GM12875 (cell line): ENCODE results near the gene OSBPL8.
"Not testable (repeated sequence)": the region's sequence is repeated elsewhere in the genome, so short reads cannot be mapped to it uniquely, and the experiment has no call there.

ENCODE experiments used
- H3K4me3 ChIP-seq: one replicate; pipeline ENCODE4 v1.5.1; 2011; ENCODE audit warnings: low read depth, low read length, control low read depth
- TF ChIP-seq, protein P1 (sequence below): IDR thresholded peaks from 2 replicates; pipeline ENCODE4 v1.5.1; 2011; ENCODE audit warnings: low read depth, mild to moderate bottlenecking, control low read depth, inconsistent platforms, low read length, moderate library complexity, borderline replicate concordance; ENCODE audit not compliant: insufficient read depth

Gene OSBPL8

GRCh38 chr12:76391461-76391860 lies 168.1 kb downstream of the OSBPL8 start:
- TF ChIP-seq, protein P1, sequence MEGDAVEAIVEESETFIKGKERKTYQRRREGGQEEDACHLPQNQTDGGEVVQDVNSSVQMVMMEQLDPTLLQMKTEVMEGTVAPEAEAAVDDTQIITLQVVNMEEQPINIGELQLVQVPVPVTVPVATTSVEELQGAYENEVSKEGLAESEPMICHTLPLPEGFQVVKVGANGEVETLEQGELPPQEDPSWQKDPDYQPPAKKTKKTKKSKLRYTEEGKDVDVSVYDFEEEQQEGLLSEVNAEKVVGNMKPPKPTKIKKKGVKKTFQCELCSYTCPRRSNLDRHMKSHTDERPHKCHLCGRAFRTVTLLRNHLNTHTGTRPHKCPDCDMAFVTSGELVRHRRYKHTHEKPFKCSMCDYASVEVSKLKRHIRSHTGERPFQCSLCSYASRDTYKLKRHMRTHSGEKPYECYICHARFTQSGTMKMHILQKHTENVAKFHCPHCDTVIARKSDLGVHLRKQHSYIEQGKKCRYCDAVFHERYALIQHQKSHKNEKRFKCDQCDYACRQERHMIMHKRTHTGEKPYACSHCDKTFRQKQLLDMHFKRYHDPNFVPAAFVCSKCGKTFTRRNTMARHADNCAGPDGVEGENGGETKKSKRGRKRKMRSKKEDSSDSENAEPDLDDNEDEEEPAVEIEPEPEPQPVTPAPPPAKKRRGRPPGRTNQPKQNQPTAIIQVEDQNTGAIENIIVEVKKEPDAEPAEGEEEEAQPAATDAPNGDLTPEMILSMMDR, result no peak
- no peak overlapping the region for H3K4me3 ChIP-seq

- no peak overlapping the region for H3K4me3 ChIP-seq
- TF ChIP-seq, protein P1, result no peak
Observed at GRCh38 chr12:76387614-76388013, 172.0 kb downstream of the OSBPL8 start.

DNA sequence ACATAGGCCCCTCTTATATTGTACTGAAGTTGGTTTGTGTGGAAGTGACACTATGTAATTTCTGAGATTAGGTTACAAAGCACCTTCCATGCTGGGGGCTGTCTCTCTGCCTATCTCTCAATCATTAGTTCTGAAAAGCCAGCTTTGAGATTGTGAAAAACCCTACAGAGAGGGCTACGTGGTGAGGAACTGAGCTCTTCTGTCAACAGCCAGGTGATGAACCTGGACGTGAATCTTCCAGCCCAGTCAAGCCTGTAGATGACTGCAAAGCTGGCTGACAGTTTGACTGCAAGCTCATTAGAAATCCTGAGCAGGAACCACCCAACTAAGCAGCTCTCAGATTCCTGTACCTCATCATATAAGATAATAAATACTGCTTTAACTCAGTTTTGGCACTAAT lies 175.0 kb downstream of the OSBPL8 start:
- no peak overlapping the region for H3K4me3 ChIP-seq
- TF ChIP-seq, protein P1, result no peak

DNA sequence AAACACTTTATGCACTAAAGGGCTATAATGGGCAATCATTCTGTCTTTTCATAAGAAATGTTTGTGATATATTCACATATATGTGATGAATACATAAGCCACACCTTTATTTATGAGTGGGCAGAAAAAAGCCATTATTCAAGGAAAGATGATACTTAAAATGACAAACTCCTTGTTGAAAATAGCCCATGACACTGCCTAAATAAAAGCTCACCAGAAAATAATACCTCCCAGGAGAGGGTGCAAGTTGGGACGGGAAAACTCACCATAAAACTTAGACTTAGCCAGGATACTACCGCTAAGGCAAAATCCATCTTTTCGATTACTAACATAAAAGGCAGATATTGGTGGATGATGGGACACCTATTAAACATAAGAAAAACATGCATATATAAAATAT lies 175.6 kb downstream of the OSBPL8 start:
- H3K4me3 ChIP-seq, result no peak overlapping the region
- TF ChIP-seq, protein P1, result no peak

DNA sequence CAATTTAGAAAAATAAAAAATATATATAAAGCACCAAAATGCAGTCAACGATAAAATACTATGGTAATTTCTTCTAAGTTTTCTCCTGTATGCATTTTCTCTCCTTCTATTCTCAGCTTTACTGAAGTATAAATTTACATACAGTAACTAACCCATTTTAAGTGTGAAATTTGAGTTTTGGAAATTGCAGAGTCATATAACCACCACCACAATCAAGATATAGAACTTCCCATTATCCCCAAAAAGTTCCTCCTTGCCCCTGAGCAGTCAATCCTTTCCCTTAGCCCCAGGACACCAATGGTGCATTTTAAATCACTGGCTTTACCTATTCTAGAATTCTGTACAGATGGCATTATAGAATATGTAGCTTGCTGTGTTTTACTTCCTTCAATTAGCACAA lies 180.3 kb downstream of the OSBPL8 start:
- no peak overlapping the region for H3K4me3 ChIP-seq
- TF ChIP-seq, protein P1, result no peak

GRCh38 chr12:76376876-76377275 lies 182.7 kb downstream of the OSBPL8 start:
- H3K4me3 ChIP-seq, result not testable (repeated sequence)

- no peak overlapping the region for H3K4me3 ChIP-seq
- TF ChIP-seq, protein P1, result no peak
Observed at GRCh38 chr12:76375939-76376338, 183.6 kb downstream of the OSBPL8 start.

- TF ChIP-seq, protein P1, result no peak
- H3K4me3 ChIP-seq, result no peak overlapping the region
Observed at GRCh38 chr12:76375470-76375869, 184.1 kb downstream of the OSBPL8 start.
